Keratinocyte (primary cell): ENCODE measurements around the gene KCND2.
"Not testable (repeated sequence)": the region's sequence is repeated elsewhere in the genome, so short reads cannot be mapped to it uniquely, and the experiment has no call there.

Experiments
- EZH2 ChIP-seq: IDR thresholded peaks from one replicate; pipeline ENCODE4 v1.6.1; 2012; ENCODE audit warnings: inconsistent platforms, mild to moderate bottlenecking, low read length, moderate library complexity
- TF ChIP-seq, protein P1 (sequence below), 3 experiments: IDR thresholded peaks in 1 of 3; conservative IDR thresholded peaks in 1 of 3; optimal IDR thresholded peaks in 1 of 3; 2 replicates in 2 of 3; 3 replicates in 1 of 3; pipeline versions ENCODE3 to v1.5.1; 2011; ENCODE audit warnings: low read length in 3 of 3, mild to moderate bottlenecking in 3 of 3, moderate library complexity in 2 of 3, control low read depth in 1 of 3, inconsistent platforms in 1 of 3; ENCODE audit not compliant: insufficient read depth in 2 of 3; ENCODE audit errors: extremely low read depth in 1 of 3

- TF ChIP-seq, protein P1, sequence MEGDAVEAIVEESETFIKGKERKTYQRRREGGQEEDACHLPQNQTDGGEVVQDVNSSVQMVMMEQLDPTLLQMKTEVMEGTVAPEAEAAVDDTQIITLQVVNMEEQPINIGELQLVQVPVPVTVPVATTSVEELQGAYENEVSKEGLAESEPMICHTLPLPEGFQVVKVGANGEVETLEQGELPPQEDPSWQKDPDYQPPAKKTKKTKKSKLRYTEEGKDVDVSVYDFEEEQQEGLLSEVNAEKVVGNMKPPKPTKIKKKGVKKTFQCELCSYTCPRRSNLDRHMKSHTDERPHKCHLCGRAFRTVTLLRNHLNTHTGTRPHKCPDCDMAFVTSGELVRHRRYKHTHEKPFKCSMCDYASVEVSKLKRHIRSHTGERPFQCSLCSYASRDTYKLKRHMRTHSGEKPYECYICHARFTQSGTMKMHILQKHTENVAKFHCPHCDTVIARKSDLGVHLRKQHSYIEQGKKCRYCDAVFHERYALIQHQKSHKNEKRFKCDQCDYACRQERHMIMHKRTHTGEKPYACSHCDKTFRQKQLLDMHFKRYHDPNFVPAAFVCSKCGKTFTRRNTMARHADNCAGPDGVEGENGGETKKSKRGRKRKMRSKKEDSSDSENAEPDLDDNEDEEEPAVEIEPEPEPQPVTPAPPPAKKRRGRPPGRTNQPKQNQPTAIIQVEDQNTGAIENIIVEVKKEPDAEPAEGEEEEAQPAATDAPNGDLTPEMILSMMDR (optimal IDR thresholded peaks at IDR 0.05 in 1 of 3, IDR thresholded peaks at IDR 0.05 in 1 of 3, conservative IDR thresholded peaks at IDR 0.05 in 1 of 3; ENCODE audit: extremely low read depth in 1 of 3, insufficient read depth in 2 of 3, low read length in 3 of 3) = not testable (repeated sequence)
- TF ChIP-seq EZH2 = not testable (repeated sequence)
These were observed 508.9 kb downstream of the KCND2 start for GRCh38 chr7:120781924-120782323.
